C4-2B (cell line): ENCODE data around the gene MRPL20.

Source experiments
- ZFX ChIP-seq: fragments of 450-650 bp; IDR thresholded peaks from 2 replicates; pipeline ENCODE4 v1.6.1; 2017
- TF ChIP-seq, protein P1 (sequence below): fragments of 450-650 bp; conservative IDR thresholded peaks from 2 replicates; pipeline ENCODE4 v1.5.1; 2017; ENCODE audit warnings: mild to moderate bottlenecking

DNA sequence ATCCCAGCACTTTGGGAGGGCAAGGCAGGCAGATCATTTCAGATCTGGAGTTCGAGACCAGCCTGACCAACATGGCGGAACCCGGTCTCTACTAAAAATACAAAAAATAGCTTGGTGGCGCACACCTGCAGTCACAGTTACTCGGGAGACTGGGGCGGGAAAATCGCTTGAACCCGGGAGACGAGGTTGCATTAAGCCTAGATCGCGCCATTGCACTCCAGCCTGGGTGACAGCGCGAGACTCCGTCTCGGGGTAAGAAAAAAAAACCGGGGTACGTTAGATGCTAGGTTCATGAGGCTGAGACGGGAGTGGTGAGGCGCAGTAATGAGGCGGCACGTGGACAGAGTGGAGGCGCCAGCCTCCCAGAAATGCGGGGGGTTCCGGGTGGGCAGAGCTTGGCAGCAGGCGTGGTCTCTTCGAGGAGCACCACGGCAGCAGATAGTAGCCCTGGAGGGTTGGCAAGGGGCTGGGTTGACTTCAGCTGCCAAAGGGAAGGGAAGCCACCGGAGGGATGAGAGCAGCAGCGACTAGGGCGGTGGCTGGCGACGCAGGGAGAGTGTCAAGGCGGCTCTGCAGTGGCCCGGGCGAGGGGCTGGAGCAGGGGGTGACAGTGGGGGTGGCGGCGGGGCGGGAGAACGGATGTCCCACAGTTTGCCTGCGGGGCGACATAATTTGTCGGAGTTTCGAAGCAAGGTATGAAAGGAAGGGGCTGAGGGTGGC lies 832 bp downstream of the MRPL20 start:
- TF ChIP-seq, protein P1, sequence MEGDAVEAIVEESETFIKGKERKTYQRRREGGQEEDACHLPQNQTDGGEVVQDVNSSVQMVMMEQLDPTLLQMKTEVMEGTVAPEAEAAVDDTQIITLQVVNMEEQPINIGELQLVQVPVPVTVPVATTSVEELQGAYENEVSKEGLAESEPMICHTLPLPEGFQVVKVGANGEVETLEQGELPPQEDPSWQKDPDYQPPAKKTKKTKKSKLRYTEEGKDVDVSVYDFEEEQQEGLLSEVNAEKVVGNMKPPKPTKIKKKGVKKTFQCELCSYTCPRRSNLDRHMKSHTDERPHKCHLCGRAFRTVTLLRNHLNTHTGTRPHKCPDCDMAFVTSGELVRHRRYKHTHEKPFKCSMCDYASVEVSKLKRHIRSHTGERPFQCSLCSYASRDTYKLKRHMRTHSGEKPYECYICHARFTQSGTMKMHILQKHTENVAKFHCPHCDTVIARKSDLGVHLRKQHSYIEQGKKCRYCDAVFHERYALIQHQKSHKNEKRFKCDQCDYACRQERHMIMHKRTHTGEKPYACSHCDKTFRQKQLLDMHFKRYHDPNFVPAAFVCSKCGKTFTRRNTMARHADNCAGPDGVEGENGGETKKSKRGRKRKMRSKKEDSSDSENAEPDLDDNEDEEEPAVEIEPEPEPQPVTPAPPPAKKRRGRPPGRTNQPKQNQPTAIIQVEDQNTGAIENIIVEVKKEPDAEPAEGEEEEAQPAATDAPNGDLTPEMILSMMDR: no peak
- no peak for TF ChIP-seq ZFX
